Keratinocyte (primary cell): Measurements from ENCODE around the gene DHRSX. TPM values are rescaled to one million over a fixed set of nuclear protein-coding genes. Genes with fewer than 3 reads are reported as not detected.
"Not testable (repeated sequence)": the region's sequence is repeated elsewhere in the genome, so short reads cannot be mapped to it uniquely, and the experiment has no call there.

Source experiments
- DNase-seq: peaks from one replicate; pipeline ENCODE4 v3.0.0-alpha.2; 2011; ENCODE audit warnings: low read depth, missing footprints, low spot score
- FAIRE-seq: peaks from 2 replicates; lab custom pipeline; 2011; peaks lifted over from hg19 to GRCh38; lab: Jason Lieb, UNC
- H2AFZ ChIP-seq: 2 replicates; pipeline ENCODE4 v1.6.0; 2012; ENCODE audit warnings: low read length, control low read depth, inconsistent platforms; ENCODE audit not compliant: control insufficient read depth
- H3K27ac ChIP-seq: 2 replicates; pipeline ENCODE4 v1.5.1; 2011; ENCODE audit warnings: low read length; ENCODE audit not compliant: control insufficient read depth, insufficient read depth
- H3K27me3 ChIP-seq: 3 replicates; pipeline ENCODE4 v1.6.0; 2011; ENCODE audit warnings: low read length; ENCODE audit not compliant: control insufficient read depth, insufficient read depth; ENCODE audit errors: extremely low read depth
- H3K36me3 ChIP-seq, 2 experiments: 2 replicates in 1 of 2; 3 replicates in 1 of 2; pipeline ENCODE4 v1.5.1; 2011; ENCODE audit warnings: low read length in 2 of 2, mild to moderate bottlenecking in 1 of 2; ENCODE audit not compliant: control insufficient read depth in 2 of 2, insufficient read depth in 2 of 2; ENCODE audit errors: extremely low read depth in 1 of 2
- H3K4me1 ChIP-seq: 3 replicates; pipeline ENCODE4 v1.5.1; 2011; ENCODE audit warnings: low read length; ENCODE audit not compliant: control insufficient read depth, insufficient read depth; ENCODE audit errors: extremely low read depth
- H3K4me2 ChIP-seq: 3 replicates; pipeline ENCODE4 v1.6.0; 2011; ENCODE audit warnings: low read depth, low read length; ENCODE audit not compliant: control insufficient read depth, insufficient read depth; ENCODE audit errors: extremely low read depth
- H3K4me3 ChIP-seq, 3 experiments: fragments of 200-600 bp in 1 of 3; sonication (generic) in 1 of 3; 2 replicates in 2 of 3; 3 replicates in 1 of 3; pipeline ENCODE4 v1.5.1; 2011 to 2016; ENCODE audit warnings: low read length in 3 of 3, mild to moderate bottlenecking in 3 of 3, control low read depth in 2 of 3, inconsistent platforms in 1 of 3, low read depth in 1 of 3, mixed read lengths in 1 of 3, mixed run types in 1 of 3, moderate library complexity in 1 of 3; ENCODE audit not compliant: control insufficient read depth in 2 of 3, insufficient read depth in 2 of 3; ENCODE audit errors: extremely low read depth in 1 of 3
- H3K79me2 ChIP-seq: 2 replicates; pipeline ENCODE4 v1.6.0; 2012; ENCODE audit warnings: low read length; ENCODE audit not compliant: control insufficient read depth, insufficient read depth
- H3K9ac ChIP-seq: 3 replicates; pipeline ENCODE4 v1.6.0; 2011; ENCODE audit warnings: low read length; ENCODE audit not compliant: control insufficient read depth, insufficient read depth; ENCODE audit errors: extremely low read depth
- H3K9me1 ChIP-seq: 3 replicates; pipeline ENCODE4 v1.6.0; 2011; ENCODE audit warnings: low read length; ENCODE audit not compliant: control insufficient read depth, insufficient read depth; ENCODE audit errors: extremely low read depth
- H3K9me3 ChIP-seq: 2 replicates; pipeline ENCODE4 v1.5.1; 2012; ENCODE audit warnings: low read depth, low read length; ENCODE audit not compliant: control insufficient read depth
- H4K20me1 ChIP-seq: 3 replicates; pipeline ENCODE4 v1.6.0; 2011; ENCODE audit warnings: low read length; ENCODE audit not compliant: control insufficient read depth, insufficient read depth; ENCODE audit errors: extremely low read depth
- CTCF ChIP-seq, 3 experiments: IDR thresholded peaks in 1 of 3; conservative IDR thresholded peaks in 1 of 3; optimal IDR thresholded peaks in 1 of 3; 2 replicates in 2 of 3; 3 replicates in 1 of 3; pipeline versions ENCODE3 to v1.5.1; 2011; ENCODE audit warnings: low read length in 3 of 3, mild to moderate bottlenecking in 3 of 3, moderate library complexity in 2 of 3, control low read depth in 1 of 3, inconsistent platforms in 1 of 3; ENCODE audit not compliant: insufficient read depth in 2 of 3; ENCODE audit errors: extremely low read depth in 1 of 3
- EZH2 ChIP-seq: IDR thresholded peaks from one replicate; pipeline ENCODE4 v1.6.1; 2012; ENCODE audit warnings: inconsistent platforms, mild to moderate bottlenecking, low read length, moderate library complexity
- dilution Hi-C: fragments of 300-500 bp; cut with MboI; formaldehyde crosslinking; loops from one replicate; pipeline ENCODE4 v1.7.0; 2020; ENCODE audit warnings: low sequenced_read_pairs; ENCODE audit not compliant: extremely low pct_ligation_motif_present
- polyA plus RNA-seq, 5 experiments: library from polyadenylated mRNA; depleted of rRNA in 3 of 5; stranded (reverse) in 3 of 5; stranded (forward) in 1 of 5; unstranded in 1 of 5; fragments of >200 nt; gene quantifications; 1 replicate in 1 of 5; 2 replicates in 3 of 5; 3 replicates in 1 of 5; pipeline versions ENCODE4 v1.2.1 to v1.2.3, GENCODE V29; 2011 to 2012; ENCODE audit warnings: missing spikeins in 2 of 5, low read depth in 1 of 5, low replicate concordance in 1 of 5

The DHRSX gene
- polyA plus RNA-seq, 1 donor (not counting 4 experiments of a cell fraction or from before 2014, with no cell fraction given), result 20.4 TPM

- H3K4me2 ChIP-seq, result no peak overlapping the region
- H3K9me1 ChIP-seq, result no peaks in the 10 kb centered on the region
- H3K27me3 ChIP-seq, result no peaks in the 10 kb centered on the region
- H2AFZ ChIP-seq, result no peak overlapping the region
- H3K4me1 ChIP-seq, result no peaks in the 10 kb centered on the region
- no peak overlapping the region for H3K27ac ChIP-seq
- peaks cover 23% of the 10 kb centered on the region for H3K79me2 ChIP-seq
- dilution Hi-C loops, result no loop called here
- H4K20me1 ChIP-seq, result no peaks in the 10 kb centered on the region
- DNase-seq (no peak), FAIRE-seq (no peak)
- H3K4me3 ChIP-seq, result no peak overlapping the region
- no peaks in the 10 kb centered on the region for H3K36me3 ChIP-seq
- TF ChIP-seq CTCF (optimal IDR thresholded peaks at IDR 0.05 in 1 of 3, IDR thresholded peaks at IDR 0.05 in 1 of 3, conservative IDR thresholded peaks at IDR 0.05 in 1 of 3; ENCODE audit: extremely low read depth in 1 of 3, insufficient read depth in 2 of 3, low read length in 3 of 3), result no peak
- no peak for TF ChIP-seq EZH2
- H3K9me3 ChIP-seq, result no peaks in the 10 kb centered on the region
- H3K9ac ChIP-seq, result no peak overlapping the region
Measured at GRCh38 chrX:2462074-2462473, 38.7 kb downstream of the DHRSX start.

- no peaks in the 10 kb centered on the region for H3K9me1 ChIP-seq
- peaks cover 28% of the 10 kb centered on the region for H3K79me2 ChIP-seq
- no peak overlapping the region for H2AFZ ChIP-seq
- no peak overlapping the region for H3K4me2 ChIP-seq
- TF ChIP-seq CTCF (optimal IDR thresholded peaks at IDR 0.05 in 1 of 3, IDR thresholded peaks at IDR 0.05 in 1 of 3, conservative IDR thresholded peaks at IDR 0.05 in 1 of 3; ENCODE audit: extremely low read depth in 1 of 3, insufficient read depth in 2 of 3, low read length in 3 of 3) (no peak), EZH2 (no peak)
- no peaks in the 10 kb centered on the region for H3K27me3 ChIP-seq
- no peaks in the 10 kb centered on the region for H3K4me1 ChIP-seq
- DNase-seq, result no peak
- no peak for FAIRE-seq
- dilution Hi-C loops, result no loop called here
- H3K4me3 ChIP-seq, result no peak overlapping the region
- H3K36me3 ChIP-seq, result no peaks in the 10 kb centered on the region
- H3K9me3 ChIP-seq, result no peaks in the 10 kb centered on the region
- H3K9ac ChIP-seq, result no peak overlapping the region
- no peak overlapping the region for H3K27ac ChIP-seq
- no peaks in the 10 kb centered on the region for H4K20me1 ChIP-seq
Measured at GRCh38 chrX:2461711-2462016, 39.1 kb downstream of the DHRSX start.

GRCh38 chrX:2460821-2461710 lies 39.7 kb downstream of the DHRSX start:
- H3K27me3 ChIP-seq, H3K27ac ChIP-seq, H3K4me1 ChIP-seq, H3K9me3 ChIP-seq, dilution Hi-C loops, FAIRE-seq, H4K20me1 ChIP-seq, H3K9ac ChIP-seq, H3K9me1 ChIP-seq, H3K4me2 ChIP-seq, H3K36me3 ChIP-seq, DNase-seq, H3K4me3 ChIP-seq, H2AFZ ChIP-seq: not testable (repeated sequence)
- H3K79me2 ChIP-seq, result peaks cover 26% of the 10 kb centered on the region

GRCh38 chrX:2460048-2460447 lies 40.7 kb downstream of the DHRSX start:
- H3K4me3 ChIP-seq, dilution Hi-C loops, H2AFZ ChIP-seq, FAIRE-seq, H4K20me1 ChIP-seq, H3K27me3 ChIP-seq, H3K9me1 ChIP-seq, H3K9ac ChIP-seq, H3K4me1 ChIP-seq, H3K36me3 ChIP-seq, DNase-seq, H3K27ac ChIP-seq, H3K4me2 ChIP-seq, H3K9me3 ChIP-seq: not testable (repeated sequence)
- peaks cover 29% of the 10 kb centered on the region for H3K79me2 ChIP-seq
